Thyroid gland (tissue), 4 donors: ENCODE results near the gene CABS1.

Experiments used
- CTCF ChIP-seq, 6 experiments: fragments of 200-600 bp in 3 of 6; fragments of 450-650 bp in 3 of 6; sonication (generic) in 3 of 6; IDR thresholded peaks; one replicate each; pipeline ENCODE4 v1.5.1; 2016 to 2019; ENCODE audit warnings: antibody characterized with exemption in 6 of 6, mild to moderate bottlenecking in 2 of 6, inconsistent platforms in 1 of 6, moderate library complexity in 1 of 6
- POLR2A ChIP-seq, 2 donors: fragments of 450-650 bp; IDR thresholded peaks; one replicate each; pipeline ENCODE4 v1.6.1; 2017; ENCODE audit warnings: antibody characterized with exemption in 2 of 2, mild to moderate bottlenecking in 2 of 2, moderate library complexity in 1 of 2

GRCh38 chr4:70300215-70300614 is 34.6 kb upstream of the CABS1 start:
- no peak for TF ChIP-seq CTCF (IDR thresholded peaks at IDR 0.05)
- no peak for TF ChIP-seq POLR2A (IDR thresholded peaks at IDR 0.05)
